Endothelial cell of umbilical vein (primary cell): ENCODE results near the gene SMARCE1.
"Not testable (repeated sequence)": the region's sequence is repeated elsewhere in the genome, so short reads cannot be mapped to it uniquely, and the experiment has no call there.

Experiments
- EZH2 ChIP-seq: IDR thresholded peaks from 2 replicates; pipeline ENCODE4 v1.6.1; 2012; ENCODE audit warnings: borderline replicate concordance, low read depth, mild to moderate bottlenecking, moderate library complexity, low read length, inconsistent platforms; ENCODE audit not compliant: severe bottlenecking
- FOS ChIP-seq: IDR thresholded peaks from 2 replicates; pipeline ENCODE4 v1.6.1; 2011; ENCODE audit warnings: mild to moderate bottlenecking, low read length, moderate library complexity, borderline replicate concordance; ENCODE audit not compliant: insufficient read depth
- GATA2 ChIP-seq: IDR thresholded peaks from 2 replicates; pipeline ENCODE4 v1.7.0; 2011; ENCODE audit warnings: low read depth, mild to moderate bottlenecking, moderate library complexity, mixed read lengths, low read length; ENCODE audit not compliant: insufficient read length, insufficient read depth
- MYC ChIP-seq: IDR thresholded peaks from one replicate; pipeline ENCODE4 v1.6.1; 2011; ENCODE audit warnings: mild to moderate bottlenecking, low read depth, low read length
- POLR2A ChIP-seq: IDR thresholded peaks from 2 replicates; pipeline ENCODE4 v1.6.1; 2012; ENCODE audit warnings: low read depth, mild to moderate bottlenecking, control low read depth, low read length
- POLR2AphosphoS5 ChIP-seq: IDR thresholded peaks from 2 replicates; pipeline ENCODE4 v1.6.1; 2012; ENCODE audit warnings: low read depth, mild to moderate bottlenecking, control low read depth, low read length, moderate library complexity; ENCODE audit not compliant: insufficient read depth
- TF ChIP-seq, protein P1 (sequence below), 2 donors: IDR thresholded peaks; 1 replicate in 1 of 2; 2 replicates in 1 of 2; pipeline ENCODE4 v1.5.1; 2011; ENCODE audit warnings: low read length in 2 of 2, mild to moderate bottlenecking in 2 of 2, moderate library complexity in 2 of 2, control low read depth in 1 of 2, inconsistent platforms in 1 of 2, low read depth in 1 of 2; ENCODE audit not compliant: insufficient read depth in 1 of 2; ENCODE audit errors: extremely low read depth in 1 of 2
- TF ChIP-seq, protein P2 (sequence below): IDR thresholded peaks from 2 replicates; pipeline ENCODE4 v1.6.1; 2011; ENCODE audit not compliant: insufficient read depth, insufficient read length

- TF ChIP-seq, protein P1, sequence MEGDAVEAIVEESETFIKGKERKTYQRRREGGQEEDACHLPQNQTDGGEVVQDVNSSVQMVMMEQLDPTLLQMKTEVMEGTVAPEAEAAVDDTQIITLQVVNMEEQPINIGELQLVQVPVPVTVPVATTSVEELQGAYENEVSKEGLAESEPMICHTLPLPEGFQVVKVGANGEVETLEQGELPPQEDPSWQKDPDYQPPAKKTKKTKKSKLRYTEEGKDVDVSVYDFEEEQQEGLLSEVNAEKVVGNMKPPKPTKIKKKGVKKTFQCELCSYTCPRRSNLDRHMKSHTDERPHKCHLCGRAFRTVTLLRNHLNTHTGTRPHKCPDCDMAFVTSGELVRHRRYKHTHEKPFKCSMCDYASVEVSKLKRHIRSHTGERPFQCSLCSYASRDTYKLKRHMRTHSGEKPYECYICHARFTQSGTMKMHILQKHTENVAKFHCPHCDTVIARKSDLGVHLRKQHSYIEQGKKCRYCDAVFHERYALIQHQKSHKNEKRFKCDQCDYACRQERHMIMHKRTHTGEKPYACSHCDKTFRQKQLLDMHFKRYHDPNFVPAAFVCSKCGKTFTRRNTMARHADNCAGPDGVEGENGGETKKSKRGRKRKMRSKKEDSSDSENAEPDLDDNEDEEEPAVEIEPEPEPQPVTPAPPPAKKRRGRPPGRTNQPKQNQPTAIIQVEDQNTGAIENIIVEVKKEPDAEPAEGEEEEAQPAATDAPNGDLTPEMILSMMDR (IDR thresholded peaks at IDR 0.05; ENCODE audit: extremely low read depth in 1 of 2, insufficient read depth in 1 of 2, low read depth in 1 of 2, low read length in 2 of 2): not testable (repeated sequence)
- TF ChIP-seq POLR2AphosphoS5, POLR2A, MYC, EZH2, FOS, GATA2: not testable (repeated sequence)
- TF ChIP-seq, protein P2, sequence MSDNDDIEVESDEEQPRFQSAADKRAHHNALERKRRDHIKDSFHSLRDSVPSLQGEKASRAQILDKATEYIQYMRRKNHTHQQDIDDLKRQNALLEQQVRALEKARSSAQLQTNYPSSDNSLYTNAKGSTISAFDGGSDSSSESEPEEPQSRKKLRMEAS: not testable (repeated sequence)
Observed at GRCh38 chr17:40584950-40585349, 62.7 kb downstream of the SMARCE1 start.
